Vagina (tissue), 2 donors: ENCODE measurements around the gene TGFB2.

ENCODE experiments used
- POLR2AphosphoS5 ChIP-seq, 2 donors: sonication (generic); formaldehyde crosslinking; IDR thresholded peaks; one replicate each; pipeline ENCODE4 v1.9.0; 2017; ENCODE audit warnings: antibody characterized with exemption in 2 of 2, mild to moderate bottlenecking in 2 of 2, low read depth in 1 of 2; ENCODE audit not compliant: insufficient read depth in 1 of 2
- TF ChIP-seq, protein P1 (sequence below), 3 experiments: fragments of 450-650 bp in 2 of 3; fragments of 200-600 bp in 1 of 3; sonication (generic) in 1 of 3; IDR thresholded peaks; one replicate each; pipeline ENCODE4 v1.5.1; 2017 to 2019; ENCODE audit warnings: antibody characterized with exemption in 3 of 3, mild to moderate bottlenecking in 2 of 3, moderate library complexity in 2 of 3

- TF ChIP-seq, protein P1, sequence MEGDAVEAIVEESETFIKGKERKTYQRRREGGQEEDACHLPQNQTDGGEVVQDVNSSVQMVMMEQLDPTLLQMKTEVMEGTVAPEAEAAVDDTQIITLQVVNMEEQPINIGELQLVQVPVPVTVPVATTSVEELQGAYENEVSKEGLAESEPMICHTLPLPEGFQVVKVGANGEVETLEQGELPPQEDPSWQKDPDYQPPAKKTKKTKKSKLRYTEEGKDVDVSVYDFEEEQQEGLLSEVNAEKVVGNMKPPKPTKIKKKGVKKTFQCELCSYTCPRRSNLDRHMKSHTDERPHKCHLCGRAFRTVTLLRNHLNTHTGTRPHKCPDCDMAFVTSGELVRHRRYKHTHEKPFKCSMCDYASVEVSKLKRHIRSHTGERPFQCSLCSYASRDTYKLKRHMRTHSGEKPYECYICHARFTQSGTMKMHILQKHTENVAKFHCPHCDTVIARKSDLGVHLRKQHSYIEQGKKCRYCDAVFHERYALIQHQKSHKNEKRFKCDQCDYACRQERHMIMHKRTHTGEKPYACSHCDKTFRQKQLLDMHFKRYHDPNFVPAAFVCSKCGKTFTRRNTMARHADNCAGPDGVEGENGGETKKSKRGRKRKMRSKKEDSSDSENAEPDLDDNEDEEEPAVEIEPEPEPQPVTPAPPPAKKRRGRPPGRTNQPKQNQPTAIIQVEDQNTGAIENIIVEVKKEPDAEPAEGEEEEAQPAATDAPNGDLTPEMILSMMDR (IDR thresholded peaks at IDR 0.05): no peak
- TF ChIP-seq POLR2AphosphoS5 (IDR thresholded peaks at IDR 0.05; ENCODE audit: insufficient read depth in 1 of 2, low read depth in 1 of 2): no peak
These were observed 29.5 kb downstream of the TGFB2 start for GRCh38 chr1:218374401-218375353.
